Thoracic aorta (tissue), 2 donors: ENCODE data around the gene PACSIN1. TPM values are rescaled to one million over a fixed set of nuclear protein-coding genes. Genes with fewer than 3 reads are reported as not detected.

Source experiments
- ATAC-seq: fragments of 150-250 bp; one replicate; pipeline ENCODE4 v1.8.0; 2017; ENCODE audit warnings: low read depth; ENCODE audit not compliant: insufficient number of reproducible peaks, low FRiP score
- DNase-seq: peaks from one replicate; pipeline ENCODE4 v3.0.0-alpha.2; 2020; ENCODE audit warnings: low spot score
- H3K27ac ChIP-seq, 2 donors: fragments of 200-600 bp; sonication (generic); 1 replicate in 1 of 2; 2 replicates in 1 of 2; pipeline ENCODE4 v1.5.1; 2016; ENCODE audit warnings: mild to moderate bottlenecking in 2 of 2, moderate library complexity in 2 of 2
- H3K27me3 ChIP-seq: fragments of 200-600 bp; sonication (generic); replicated peaks from 2 replicates; pipeline ENCODE4 v1.6.0; 2016; ENCODE audit warnings: mild to moderate bottlenecking; ENCODE audit not compliant: insufficient read depth
- H3K36me3 ChIP-seq: fragments of 200-600 bp; sonication (generic); one replicate; pipeline ENCODE4 v1.5.1; 2016
- H3K4me1 ChIP-seq, 2 donors: fragments of 200-600 bp; sonication (generic); 1 replicate in 1 of 2; 2 replicates in 1 of 2; pipeline versions ENCODE4 v1.5.1 to v1.6.0; 2016; ENCODE audit warnings: low read depth in 2 of 2, mild to moderate bottlenecking in 1 of 2; ENCODE audit not compliant: control insufficient read depth in 1 of 2
- H3K4me3 ChIP-seq: fragments of 200-600 bp; sonication (generic); 2 replicates; pipeline ENCODE4 v1.5.1; 2016; ENCODE audit warnings: mild to moderate bottlenecking
- H3K9me3 ChIP-seq: fragments of 200-600 bp; sonication (generic); 2 replicates; pipeline ENCODE4 v1.5.1; 2016
- total RNA-seq, 2 donors: library from RNA; depleted of rRNA; stranded (reverse); fragments of >200 nt; gene quantifications; one replicate each; pipeline versions ENCODE4 v1.1.0 to v1.2.3, GENCODE V29; 2016
- TF ChIP-seq, protein P1 (sequence below): fragments of 200-600 bp; sonication (generic); IDR thresholded peaks from one replicate; pipeline ENCODE4 v1.5.1; 2019; ENCODE audit warnings: antibody characterized with exemption

The PACSIN1 gene
- total RNA-seq, 2 donors from 2014 or later = 0.14 TPM; not detected in 1

DNA sequence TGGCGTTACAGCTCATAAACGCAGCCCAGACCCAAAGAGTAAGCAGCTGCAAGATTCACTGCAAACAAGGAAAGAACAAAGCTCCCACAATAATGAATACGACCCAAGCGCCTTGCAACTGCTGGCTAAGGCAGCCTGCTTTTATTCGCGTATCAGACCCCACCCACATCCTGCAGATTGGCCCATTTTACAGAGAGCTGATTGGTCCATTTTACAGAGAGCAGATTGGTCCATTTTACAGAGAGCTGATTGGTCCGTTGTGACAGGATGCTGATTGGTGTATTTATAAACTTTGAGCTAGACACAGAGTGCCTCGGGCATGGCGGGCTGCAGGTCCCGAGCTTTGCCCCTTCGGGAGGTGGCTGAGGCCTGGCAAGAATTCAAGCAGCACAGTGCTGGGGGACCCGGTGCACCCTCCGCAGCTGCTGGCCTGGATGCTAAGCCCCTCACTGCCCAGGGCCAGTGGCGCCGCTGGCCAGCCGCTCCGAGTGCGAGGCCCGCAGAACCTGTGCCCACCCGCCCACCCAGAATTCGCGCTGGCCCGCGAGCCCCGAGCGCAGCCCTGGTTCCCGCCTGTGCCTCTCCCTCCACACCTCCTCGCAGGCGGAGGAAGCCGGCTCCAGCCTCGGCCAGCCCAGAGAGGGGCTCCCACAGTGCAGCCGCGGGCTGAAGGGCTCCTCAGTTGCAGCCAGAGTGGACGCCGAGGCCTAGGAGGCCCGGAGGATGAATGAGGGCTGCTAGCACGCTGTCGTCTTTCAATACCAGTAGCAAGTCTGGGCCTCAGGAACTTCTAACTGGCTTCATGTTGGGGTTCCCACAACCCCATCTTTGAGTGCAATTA, 28.9 kb upstream of the PACSIN1 start:
- Histone ChIP-seq H3K36me3 (no peaks in the 10 kb centered on the region), H3K9me3 (no peaks in the 10 kb centered on the region), H3K4me3 (no peak overlapping the region), H3K27me3 (no peaks in the 10 kb centered on the region), H3K4me1 (no peaks in the 10 kb centered on the region), H3K27ac (no peak overlapping the region)
- DNase-seq (no peak), ATAC-seq (no peak)
- TF ChIP-seq, protein P1, sequence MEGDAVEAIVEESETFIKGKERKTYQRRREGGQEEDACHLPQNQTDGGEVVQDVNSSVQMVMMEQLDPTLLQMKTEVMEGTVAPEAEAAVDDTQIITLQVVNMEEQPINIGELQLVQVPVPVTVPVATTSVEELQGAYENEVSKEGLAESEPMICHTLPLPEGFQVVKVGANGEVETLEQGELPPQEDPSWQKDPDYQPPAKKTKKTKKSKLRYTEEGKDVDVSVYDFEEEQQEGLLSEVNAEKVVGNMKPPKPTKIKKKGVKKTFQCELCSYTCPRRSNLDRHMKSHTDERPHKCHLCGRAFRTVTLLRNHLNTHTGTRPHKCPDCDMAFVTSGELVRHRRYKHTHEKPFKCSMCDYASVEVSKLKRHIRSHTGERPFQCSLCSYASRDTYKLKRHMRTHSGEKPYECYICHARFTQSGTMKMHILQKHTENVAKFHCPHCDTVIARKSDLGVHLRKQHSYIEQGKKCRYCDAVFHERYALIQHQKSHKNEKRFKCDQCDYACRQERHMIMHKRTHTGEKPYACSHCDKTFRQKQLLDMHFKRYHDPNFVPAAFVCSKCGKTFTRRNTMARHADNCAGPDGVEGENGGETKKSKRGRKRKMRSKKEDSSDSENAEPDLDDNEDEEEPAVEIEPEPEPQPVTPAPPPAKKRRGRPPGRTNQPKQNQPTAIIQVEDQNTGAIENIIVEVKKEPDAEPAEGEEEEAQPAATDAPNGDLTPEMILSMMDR = no peak

DNA sequence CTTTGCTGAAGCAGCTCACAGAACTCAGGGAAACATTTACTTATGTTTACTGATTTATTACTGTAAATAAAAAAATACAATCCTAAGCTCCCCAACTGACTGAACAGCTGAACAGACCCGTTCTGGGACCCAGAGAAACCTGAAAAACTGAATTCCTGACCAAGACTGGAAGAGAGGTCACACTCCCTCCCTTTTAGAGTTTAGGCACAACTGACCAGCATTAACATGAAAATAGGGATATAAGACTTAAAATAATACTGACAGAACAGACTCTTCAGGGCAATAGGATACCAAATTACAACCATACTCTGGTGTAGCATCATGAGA, 28.3 kb upstream of the PACSIN1 start:
- no peaks in the 10 kb centered on the region for H3K27me3 ChIP-seq
- no peak overlapping the region for H3K27ac ChIP-seq
- H3K36me3 ChIP-seq = no peaks in the 10 kb centered on the region
- DNase-seq = no peak
- no peak overlapping the region for H3K4me3 ChIP-seq
- TF ChIP-seq, protein P1 = no peak
- ATAC-seq = no peak
- no peaks in the 10 kb centered on the region for H3K9me3 ChIP-seq
- no peaks in the 10 kb centered on the region for H3K4me1 ChIP-seq

DNA sequence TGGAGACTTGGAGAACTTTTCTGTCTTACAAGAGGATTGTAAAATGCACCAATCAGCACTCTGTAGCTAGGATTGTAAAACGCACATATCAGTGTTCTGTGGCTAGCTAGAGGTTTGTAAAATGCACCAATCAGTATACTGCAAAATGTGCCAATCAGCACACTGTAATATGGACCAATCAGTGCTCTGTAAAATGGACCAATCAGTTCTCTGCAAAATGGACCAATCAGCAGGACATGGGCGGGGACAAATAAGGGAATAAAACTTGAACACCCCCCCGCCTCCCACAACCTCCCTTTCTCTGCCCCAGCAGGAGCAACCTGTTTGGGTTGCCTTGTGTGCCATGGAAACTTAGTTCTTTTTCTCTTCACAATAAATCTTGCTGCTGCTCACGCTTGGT, 27.2 kb upstream of the PACSIN1 start:
- H3K27me3 ChIP-seq = no peaks in the 10 kb centered on the region
- DNase-seq = no peak
- H3K27ac ChIP-seq = no peak overlapping the region
- ATAC-seq = no peak
- TF ChIP-seq, protein P1 = no peak
- no peaks in the 10 kb centered on the region for H3K9me3 ChIP-seq
- no peak overlapping the region for H3K4me3 ChIP-seq
- H3K4me1 ChIP-seq = no peaks in the 10 kb centered on the region
- H3K36me3 ChIP-seq = no peaks in the 10 kb centered on the region

DNA sequence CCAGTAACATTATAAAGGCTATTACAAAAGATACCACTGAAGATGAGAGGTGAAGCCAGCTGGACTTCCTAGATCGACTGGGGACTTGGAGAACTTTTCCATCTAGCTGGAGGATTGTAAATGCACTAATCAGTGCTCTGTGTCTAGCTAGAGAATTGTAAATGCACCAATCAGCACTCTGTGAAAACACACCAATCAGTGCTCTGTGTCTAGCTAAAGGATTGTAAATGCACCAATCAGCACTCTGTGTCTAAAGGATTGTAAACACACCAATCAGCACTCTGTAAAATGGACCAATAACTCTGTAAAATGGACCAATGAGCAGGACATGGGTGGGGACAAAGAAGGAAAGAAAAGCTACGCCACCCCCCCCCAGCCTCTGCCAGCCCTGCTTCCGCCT, 26.4 kb upstream of the PACSIN1 start:
- Histone ChIP-seq H3K4me1 (no peaks in the 10 kb centered on the region), H3K9me3 (no peaks in the 10 kb centered on the region), H3K27ac (no peak overlapping the region), H3K27me3 (no peaks in the 10 kb centered on the region), H3K36me3 (no peaks in the 10 kb centered on the region), H3K4me3 (no peak overlapping the region)
- TF ChIP-seq, protein P1 = no peak
- ATAC-seq (no peak), DNase-seq (no peak)

DNA sequence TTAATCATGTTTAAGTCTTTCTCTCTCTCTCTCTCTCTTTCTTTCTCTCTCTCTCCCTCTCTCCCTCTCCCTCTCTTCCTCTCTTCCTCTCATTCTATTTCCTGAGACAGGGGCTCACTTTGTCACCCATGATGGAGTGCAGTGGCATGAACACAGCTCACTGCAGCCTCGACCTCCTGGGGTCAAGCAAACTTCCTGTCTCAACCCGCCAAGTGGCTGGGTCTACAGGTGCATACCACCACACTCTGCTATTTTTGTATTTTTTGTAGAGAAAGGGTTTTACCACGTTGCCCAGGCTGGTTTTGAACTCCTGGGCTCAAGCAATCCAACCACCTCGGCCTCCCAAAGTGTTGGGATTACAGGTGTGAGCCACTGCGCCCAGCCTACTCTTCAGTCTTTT, 24.4 kb upstream of the PACSIN1 start:
- Histone ChIP-seq H3K36me3 (no peaks in the 10 kb centered on the region), H3K27ac (no peak overlapping the region), H3K27me3 (no peaks in the 10 kb centered on the region), H3K4me1 (no peaks in the 10 kb centered on the region), H3K9me3 (no peaks in the 10 kb centered on the region), H3K4me3 (no peak overlapping the region)
- DNase-seq = no peak
- ATAC-seq = no peak
- TF ChIP-seq, protein P1 = no peak
